Measurements from ENCODE around the gene MYO9B.

MYO9B gene

DNA sequence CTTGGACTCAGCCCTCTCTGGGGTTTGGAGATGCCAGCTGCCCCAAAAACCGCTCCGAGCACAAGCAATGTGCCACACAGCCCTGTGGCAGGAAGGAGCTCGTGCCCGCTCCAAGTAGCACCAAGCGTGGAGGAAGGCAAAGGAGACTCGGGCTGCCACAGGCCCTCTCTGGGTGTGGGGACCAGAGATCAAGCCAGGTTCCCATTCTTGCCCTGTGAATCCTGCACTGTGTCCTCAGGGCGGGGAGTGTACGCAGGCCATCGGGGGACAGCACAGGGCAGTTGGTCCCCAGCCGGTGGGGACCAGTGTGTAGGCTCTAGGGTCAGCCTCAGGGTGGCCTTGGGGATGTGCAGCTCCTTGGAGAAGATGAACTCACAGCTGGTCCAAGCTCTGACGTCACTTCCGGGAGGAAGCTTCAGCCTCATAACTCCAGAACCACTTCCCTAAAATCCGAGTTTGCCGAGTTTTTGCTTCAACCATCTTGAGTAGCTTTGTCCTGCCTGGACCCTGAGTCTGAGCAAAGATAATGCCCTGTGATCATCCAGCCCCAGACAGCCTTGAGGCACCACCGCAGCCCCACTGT, 39.6 kb upstream of the MYO9B start:
- no peak overlapping the region for H3K4me3 ChIP-seq (replicated peaks; ENCODE audit: low read depth, low read length)
- TF ChIP-seq, protein P1, sequence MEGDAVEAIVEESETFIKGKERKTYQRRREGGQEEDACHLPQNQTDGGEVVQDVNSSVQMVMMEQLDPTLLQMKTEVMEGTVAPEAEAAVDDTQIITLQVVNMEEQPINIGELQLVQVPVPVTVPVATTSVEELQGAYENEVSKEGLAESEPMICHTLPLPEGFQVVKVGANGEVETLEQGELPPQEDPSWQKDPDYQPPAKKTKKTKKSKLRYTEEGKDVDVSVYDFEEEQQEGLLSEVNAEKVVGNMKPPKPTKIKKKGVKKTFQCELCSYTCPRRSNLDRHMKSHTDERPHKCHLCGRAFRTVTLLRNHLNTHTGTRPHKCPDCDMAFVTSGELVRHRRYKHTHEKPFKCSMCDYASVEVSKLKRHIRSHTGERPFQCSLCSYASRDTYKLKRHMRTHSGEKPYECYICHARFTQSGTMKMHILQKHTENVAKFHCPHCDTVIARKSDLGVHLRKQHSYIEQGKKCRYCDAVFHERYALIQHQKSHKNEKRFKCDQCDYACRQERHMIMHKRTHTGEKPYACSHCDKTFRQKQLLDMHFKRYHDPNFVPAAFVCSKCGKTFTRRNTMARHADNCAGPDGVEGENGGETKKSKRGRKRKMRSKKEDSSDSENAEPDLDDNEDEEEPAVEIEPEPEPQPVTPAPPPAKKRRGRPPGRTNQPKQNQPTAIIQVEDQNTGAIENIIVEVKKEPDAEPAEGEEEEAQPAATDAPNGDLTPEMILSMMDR (IDR thresholded peaks at IDR 0.05; ENCODE audit: low read length, missing control alignments): no peak
- DNase-seq (ENCODE audit: low read depth): no peak

DNA sequence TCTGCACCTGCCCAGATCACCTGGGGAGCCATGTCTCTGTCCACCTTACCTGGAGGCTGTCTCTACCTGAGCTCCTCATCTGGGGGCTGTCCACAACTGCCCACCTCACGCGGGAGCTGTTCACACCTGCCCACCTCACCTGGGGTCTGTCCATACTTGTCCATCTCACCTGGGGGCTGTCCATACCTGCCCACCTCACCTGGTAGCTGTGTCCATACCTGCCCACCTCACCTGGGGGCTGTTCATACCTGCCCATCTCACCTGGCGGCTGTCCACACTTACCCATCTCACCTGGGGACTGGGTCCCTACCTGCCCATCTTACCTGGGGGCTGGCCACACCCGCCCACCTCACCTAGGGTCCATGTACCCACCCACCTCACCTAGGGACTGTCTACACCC, 38.9 kb upstream of the MYO9B start:
- TF ChIP-seq, protein P1 (IDR thresholded peaks at IDR 0.05; ENCODE audit: low read length, missing control alignments): no peak
- H3K4me3 ChIP-seq (replicated peaks; ENCODE audit: low read depth, low read length): no peak overlapping the region
- DNase-seq (ENCODE audit: low read depth): no peak

DNA sequence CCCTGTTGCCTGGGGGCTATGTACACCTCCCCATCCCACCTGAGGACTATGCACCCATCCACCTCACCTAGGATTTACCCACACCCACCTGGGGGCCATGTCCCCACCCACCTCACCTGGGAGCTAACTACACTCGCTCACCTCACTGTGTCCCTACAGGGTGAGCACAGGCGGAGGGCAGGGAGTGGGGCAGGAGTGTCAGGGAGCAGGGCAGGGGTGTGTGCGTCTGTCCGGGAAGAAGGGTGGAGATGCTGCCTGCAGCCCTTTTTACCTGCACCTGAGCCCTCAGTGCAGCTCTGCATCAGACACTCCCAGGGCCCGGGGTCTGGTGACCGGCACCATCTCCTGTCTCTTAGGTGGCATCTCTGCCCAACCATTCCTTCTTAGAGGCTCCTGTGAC, 38.4 kb upstream of the MYO9B start:
- DNase-seq (ENCODE audit: low read depth): no peak
- H3K4me3 ChIP-seq (replicated peaks; ENCODE audit: low read depth, low read length): no peak overlapping the region
- TF ChIP-seq, protein P1 (IDR thresholded peaks at IDR 0.05; ENCODE audit: low read length, missing control alignments): no peak

DNA sequence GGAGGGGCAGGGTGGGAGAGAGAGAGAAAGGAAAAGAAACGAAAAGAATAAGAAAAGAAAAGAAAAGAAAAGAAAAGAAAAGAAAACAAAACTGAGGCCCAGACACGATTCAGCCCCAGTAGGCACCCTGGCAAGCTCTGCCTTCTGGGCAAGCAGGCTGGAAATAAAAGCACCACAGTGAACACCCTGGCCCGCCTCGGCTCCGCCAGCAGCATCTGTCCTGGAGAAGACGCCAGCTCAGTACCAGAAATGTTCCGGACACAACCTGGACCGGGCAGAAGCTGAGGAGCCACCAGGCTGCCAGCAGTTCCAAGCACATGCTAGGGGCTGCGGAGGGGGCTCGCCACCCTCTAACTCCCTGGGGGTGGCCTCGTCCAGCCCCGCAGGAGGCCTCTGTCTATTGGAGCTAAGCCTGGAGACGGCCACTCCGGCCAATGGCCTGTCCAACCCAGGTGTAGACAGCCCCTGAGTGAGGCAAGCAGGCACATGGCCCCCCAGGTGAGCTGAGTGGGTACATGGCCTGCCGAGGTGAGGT, 37.5 kb upstream of the MYO9B start:
- TF ChIP-seq, protein P1 (IDR thresholded peaks at IDR 0.05; ENCODE audit: low read length, missing control alignments): no peak
- no peak for DNase-seq (ENCODE audit: low read depth)
- H3K4me3 ChIP-seq (replicated peaks; ENCODE audit: low read depth, low read length): no peak overlapping the region

DNA sequence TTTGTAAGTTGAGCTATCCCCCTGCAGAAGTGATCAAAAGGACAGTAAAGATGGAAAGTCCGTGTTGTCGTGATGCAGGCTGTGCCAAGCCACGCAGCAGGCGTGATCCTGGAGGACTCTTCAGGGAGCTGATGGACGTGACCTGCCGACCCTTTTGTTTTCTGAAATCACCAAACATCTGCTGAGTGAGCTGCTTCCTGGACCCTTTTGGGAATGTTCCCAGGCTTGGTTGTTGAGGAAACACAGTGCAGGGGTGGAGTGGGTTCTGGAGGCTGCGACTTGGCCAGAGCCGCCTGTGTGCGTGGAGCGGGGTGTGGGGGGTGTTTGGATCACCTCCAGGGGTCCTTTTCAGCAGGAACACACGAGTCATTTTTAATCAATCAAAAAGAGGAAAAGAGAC, 33.6 kb upstream of the MYO9B start:
- peak; percentile 62 for DNase-seq (ENCODE audit: low read depth)
- TF ChIP-seq, protein P1 (IDR thresholded peaks at IDR 0.05; ENCODE audit: low read length, missing control alignments): no peak

DNA sequence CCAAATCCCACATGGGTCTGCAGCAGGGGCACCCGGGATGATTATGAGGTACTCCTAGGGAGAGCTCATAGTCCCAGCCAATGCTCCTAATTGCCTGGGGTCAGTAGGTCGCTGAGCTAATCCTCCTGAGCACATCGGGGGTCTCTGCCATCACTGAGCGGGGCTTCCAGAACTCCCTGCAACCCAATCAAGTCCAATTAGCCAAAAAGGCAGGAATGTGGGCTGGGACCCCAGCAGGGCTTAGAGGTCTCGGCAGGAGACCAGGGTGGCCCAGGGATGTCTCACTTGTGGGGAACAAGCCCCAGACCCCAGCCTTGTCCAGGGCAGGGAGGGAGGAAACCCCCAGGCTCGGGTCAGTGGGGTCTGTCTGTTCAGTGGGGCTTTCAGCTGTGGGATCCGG, 31.8 kb upstream of the MYO9B start:
- no peak overlapping the region for H3K4me3 ChIP-seq (replicated peaks; ENCODE audit: low read depth, low read length)
- TF ChIP-seq, protein P1 (IDR thresholded peaks at IDR 0.05; ENCODE audit: low read length, missing control alignments): no peak
- DNase-seq (ENCODE audit: low read depth): no peak

More for the DNA sequence above, 33.6 kb upstream of the MYO9B start:
- no peak overlapping the region for H3K4me3 ChIP-seq (replicated peaks; ENCODE audit: low read depth, low read length)

DNA sequence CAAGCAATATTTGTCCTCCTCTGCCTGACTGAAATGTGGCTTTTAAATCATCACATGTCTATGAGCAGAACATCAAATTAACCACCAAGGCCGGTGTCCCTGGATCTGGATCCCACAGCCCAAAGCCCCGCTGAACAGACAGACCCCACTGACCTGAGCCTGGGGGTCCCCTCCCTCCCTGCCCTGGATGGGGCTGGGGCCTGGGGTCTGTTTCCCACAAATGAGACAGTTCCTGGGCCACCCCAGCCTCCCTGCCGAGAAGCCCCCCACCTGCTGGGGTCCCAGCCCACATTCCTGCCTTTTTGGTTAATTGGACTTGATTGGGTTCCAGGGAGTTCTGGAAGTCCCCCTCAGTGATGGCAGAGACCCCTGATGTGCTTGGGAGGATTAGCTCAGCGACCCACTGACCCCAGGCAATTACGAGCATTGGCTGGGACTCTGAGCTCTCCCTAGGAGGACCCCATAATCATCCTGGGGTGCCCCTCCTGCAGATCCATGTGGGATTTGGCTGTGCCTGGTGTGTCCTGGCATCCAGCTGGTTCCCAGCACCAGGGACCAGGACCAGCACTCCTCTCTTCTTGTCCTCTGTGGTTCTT, 29.6 kb upstream of the MYO9B start:
- no peak overlapping the region for H3K4me3 ChIP-seq (replicated peaks; ENCODE audit: low read depth, low read length)
- TF ChIP-seq, protein P1 (IDR thresholded peaks at IDR 0.05; ENCODE audit: low read length, missing control alignments): no peak
- no peak for DNase-seq (ENCODE audit: low read depth)

All from fibroblast of pulmonary artery (primary cell).